Activated CD8-positive, alpha-beta memory T cell treated with anti-CD3 and anti-CD28 coated beads, Interleukin-2, amount 50 U/mL, for 48 hours (primary cell): Measurements from ENCODE around the gene VWC2.
"Not testable (repeated sequence)": the region's sequence is repeated elsewhere in the genome, so short reads cannot be mapped to it uniquely, and the experiment has no call there.

ENCODE experiments used
- DNase-seq: peaks from one replicate; pipeline ENCODE4 v3.0.0-alpha.2; 2020

VWC2 gene

GRCh38 chr7:49787980-49788379, 14.5 kb downstream of the VWC2 start:
- no peak for DNase-seq

- DNase-seq, result no peak
Observed at GRCh38 chr7:49788455-49789059, 15.1 kb downstream of the VWC2 start.

- no peak for DNase-seq
Observed at GRCh38 chr7:49789736-49790135, 16.3 kb downstream of the VWC2 start.

GRCh38 chr7:49790209-49790608, 16.8 kb downstream of the VWC2 start:
- DNase-seq, result no peak

- no peak for DNase-seq
Observed at GRCh38 chr7:49791088-49791741, 17.8 kb downstream of the VWC2 start.

- no peak for DNase-seq
Observed at GRCh38 chr7:49797987-49798660, 24.7 kb downstream of the VWC2 start.

- DNase-seq, result no peak
Observed at GRCh38 chr7:49800031-49800430, 26.6 kb downstream of the VWC2 start.

GRCh38 chr7:49802600-49802999, 29.2 kb downstream of the VWC2 start:
- DNase-seq, result no peak

- no peak for DNase-seq
Observed at GRCh38 chr7:49803812-49804211, 30.4 kb downstream of the VWC2 start.

- DNase-seq, result no peak
Observed at GRCh38 chr7:49805371-49806007, 32.1 kb downstream of the VWC2 start.

GRCh38 chr7:49812534-49812933, 39.1 kb downstream of the VWC2 start:
- no peak for DNase-seq

GRCh38 chr7:49817279-49817678, 43.8 kb downstream of the VWC2 start:
- no peak for DNase-seq

GRCh38 chr7:49821181-49821580, 47.7 kb downstream of the VWC2 start:
- no peak for DNase-seq

- no peak for DNase-seq
Observed at GRCh38 chr7:49822856-49823255, 49.4 kb downstream of the VWC2 start.

GRCh38 chr7:49823566-49823965, 50.1 kb downstream of the VWC2 start:
- no peak for DNase-seq

- no peak for DNase-seq
Observed at GRCh38 chr7:49839863-49840645, 66.6 kb downstream of the VWC2 start.

GRCh38 chr7:49840751-49841405, 67.4 kb downstream of the VWC2 start:
- DNase-seq, result no peak

- DNase-seq, result no peak
Observed at GRCh38 chr7:49845626-49846025, 72.2 kb downstream of the VWC2 start.

- no peak for DNase-seq
Observed at GRCh38 chr7:49848211-49848841, 74.9 kb downstream of the VWC2 start.

GRCh38 chr7:49850921-49851613, 77.6 kb downstream of the VWC2 start:
- DNase-seq, result no peak

GRCh38 chr7:49851614-49851934, 78.1 kb downstream of the VWC2 start:
- DNase-seq, result not testable (repeated sequence)
